ENCODE results near the gene ARFGEF2. TPM values are rescaled to one million over a fixed set of nuclear protein-coding genes. Genes with fewer than 3 reads are reported as not detected.
A peak's percentile ranks its signal among the peaks of the same experiment; 100 is the strongest.

The ARFGEF2 gene
- total RNA-seq, 1 experiment from 2014 or later: 20.9 TPM

DNA sequence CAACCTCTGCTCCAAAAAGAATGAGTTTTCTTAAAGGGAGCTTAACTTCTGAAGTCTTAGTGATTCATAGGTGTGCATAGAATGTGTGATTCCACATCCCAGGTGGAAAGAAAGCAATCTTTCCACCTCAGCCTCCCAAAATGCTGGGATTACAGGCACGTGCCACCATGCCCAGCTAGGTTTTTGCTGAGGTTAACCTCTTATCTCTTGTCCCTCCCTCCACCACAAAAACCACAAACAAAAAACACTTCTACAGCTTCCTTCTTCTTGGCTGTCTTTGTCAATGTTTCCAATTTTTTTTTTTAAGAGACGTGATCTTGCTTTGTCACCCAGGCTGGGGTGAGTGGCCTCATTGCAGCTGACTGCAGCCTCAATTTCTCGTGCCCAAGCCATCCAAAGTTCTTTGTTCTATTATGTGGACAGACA is 116.5 kb downstream of the ARFGEF2 start (continued):
- TF ChIP-seq ZNF281 (CRISPR knock-in tag; IDR thresholded peaks at IDR 0.05): no peak
- TF ChIP-seq, protein P1, sequence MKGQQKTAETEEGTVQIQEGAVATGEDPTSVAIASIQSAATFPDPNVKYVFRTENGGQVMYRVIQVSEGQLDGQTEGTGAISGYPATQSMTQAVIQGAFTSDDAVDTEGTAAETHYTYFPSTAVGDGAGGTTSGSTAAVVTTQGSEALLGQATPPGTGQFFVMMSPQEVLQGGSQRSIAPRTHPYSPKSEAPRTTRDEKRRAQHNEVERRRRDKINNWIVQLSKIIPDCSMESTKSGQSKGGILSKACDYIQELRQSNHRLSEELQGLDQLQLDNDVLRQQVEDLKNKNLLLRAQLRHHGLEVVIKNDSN (CRISPR knock-in tag; IDR thresholded peaks at IDR 0.05): no peak
- no peak for TF ChIP-seq SMAD4 (CRISPR knock-in tag; IDR thresholded peaks at IDR 0.05)
- TF ChIP-seq NR2C2 (CRISPR knock-in tag; IDR thresholded peaks at IDR 0.05): no peak
- TF ChIP-seq AFF4 (CRISPR knock-in tag; IDR thresholded peaks at IDR 0.05; ENCODE audit: borderline replicate concordance): no peak
- no peak for TF ChIP-seq FOXJ3 (CRISPR knock-in tag; IDR thresholded peaks at IDR 0.05; ENCODE audit: borderline replicate concordance)
- TF ChIP-seq TP53 (CRISPR knock-in tag; IDR thresholded peaks at IDR 0.05): no peak
- TF ChIP-seq GRHL2 (CRISPR knock-in tag; IDR thresholded peaks at IDR 0.05; ENCODE audit: insufficient replicate concordance, severe bottlenecking): no peak

DNA sequence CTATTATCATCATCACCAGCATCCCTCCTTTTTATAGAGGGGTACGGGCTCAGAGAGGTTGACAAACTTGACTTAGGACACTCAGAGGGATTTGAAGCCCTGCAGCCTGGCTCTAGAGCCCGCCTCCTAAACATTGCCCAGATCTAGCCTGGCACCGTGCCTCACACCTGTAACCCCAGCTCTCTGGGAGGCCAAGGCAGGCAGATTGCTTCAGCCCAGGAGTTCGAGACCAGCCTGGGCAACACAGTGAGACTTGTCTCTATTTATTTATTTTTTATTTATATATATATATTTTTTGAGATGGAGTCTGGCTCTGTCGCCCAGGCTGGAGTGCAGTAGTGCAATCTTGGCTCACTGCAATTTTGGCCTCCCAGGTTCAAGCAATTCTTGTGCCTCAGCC is 118.3 kb downstream of the ARFGEF2 start:
- Mint-ChIP-seq H3K9me3 (no peaks in the 10 kb centered on the region), H3K27me3 (ENCODE audit: low read depth) (no peaks in the 10 kb centered on the region), H3K36me3 (no peaks in the 10 kb centered on the region), H3K27ac (0 out of 2 replicates have a peak overlapping the region, but pooled peaks have one; percentile 5), H3K4me1 (no peaks in the 10 kb centered on the region), H3K4me3 (no peak overlapping the region)
- ATAC-seq (no peak), DNase-seq (ENCODE audit: low spot score) (no peak)
- ChIA-PET CTCF (no interaction called here), POLR2A (no interaction called here)
- TF ChIP-seq USF2 (CRISPR knock-in tag; IDR thresholded peaks at IDR 0.05) (no peak), SMAD3 (CRISPR knock-in tag; IDR thresholded peaks at IDR 0.05; ENCODE audit: borderline replicate concordance) (no peak), KAT7 (CRISPR knock-in tag; IDR thresholded peaks at IDR 0.05; ENCODE audit: borderline replicate concordance) (no peak), SMAD4 (CRISPR knock-in tag; IDR thresholded peaks at IDR 0.05) (no peak), CBFB (CRISPR knock-in tag; IDR thresholded peaks at IDR 0.05; ENCODE audit: low read depth) (no peak), ELF4 (CRISPR knock-in tag; IDR thresholded peaks at IDR 0.05; ENCODE audit: low read depth) (no peak), RELA (CRISPR knock-in tag; IDR thresholded peaks at IDR 0.05; ENCODE audit: borderline replicate concordance) (no peak), ETV6 (CRISPR knock-in tag; IDR thresholded peaks at IDR 0.05) (no peak), HMGA2 (CRISPR knock-in tag; IDR thresholded peaks at IDR 0.05) (no peak)
- TF ChIP-seq, protein P2, sequence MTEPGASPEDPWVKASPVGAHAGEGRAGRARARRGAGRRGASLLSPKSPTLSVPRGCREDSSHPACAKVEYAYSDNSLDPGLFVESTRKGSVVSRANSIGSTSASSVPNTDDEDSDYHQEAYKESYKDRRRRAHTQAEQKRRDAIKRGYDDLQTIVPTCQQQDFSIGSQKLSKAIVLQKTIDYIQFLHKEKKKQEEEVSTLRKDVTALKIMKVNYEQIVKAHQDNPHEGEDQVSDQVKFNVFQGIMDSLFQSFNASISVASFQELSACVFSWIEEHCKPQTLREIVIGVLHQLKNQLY (CRISPR knock-in tag; IDR thresholded peaks at IDR 0.05): no peak

All from WTC11 (cell line).